HG03196 (cell line): ENCODE measurements around the gene LILRA1.
"Not testable (repeated sequence)": the region's sequence is repeated elsewhere in the genome, so short reads cannot be mapped to it uniquely, and the experiment has no call there.

ENCODE experiments used
- ATAC-seq: cut with Tn5 transposase; IDR thresholded peaks from one replicate; pipeline ENCODE4 v1.9.1; 2021; ENCODE audit not compliant: unreplicated experiment

Gene LILRA1

GRCh38 chr19:54576411-54576976 lies 16.9 kb upstream of the LILRA1 start:
- no peak for ATAC-seq

GRCh38 chr19:54577334-54577733 lies 16.1 kb upstream of the LILRA1 start:
- ATAC-seq: no peak

- ATAC-seq: not testable (repeated sequence)
Measured at GRCh38 chr19:54578268-54578667, 15.2 kb upstream of the LILRA1 start.

- ATAC-seq: no peak
Measured at GRCh38 chr19:54586397-54586796, 7.0 kb upstream of the LILRA1 start.

GRCh38 chr19:54587026-54587425 lies 6.4 kb upstream of the LILRA1 start:
- no peak for ATAC-seq

GRCh38 chr19:54593931-54594626 lies 647 bp downstream of the LILRA1 start:
- not testable (repeated sequence) for ATAC-seq

GRCh38 chr19:54594737-54595136 lies 1.3 kb downstream of the LILRA1 start:
- no peak for ATAC-seq

GRCh38 chr19:54595680-54596436 lies 2.4 kb downstream of the LILRA1 start:
- not testable (repeated sequence) for ATAC-seq

GRCh38 chr19:54600212-54600611 lies 6.8 kb downstream of the LILRA1 start:
- no peak for ATAC-seq

GRCh38 chr19:54606230-54606629 lies 12.8 kb downstream of the LILRA1 start:
- ATAC-seq: no peak

- no peak for ATAC-seq
Measured at GRCh38 chr19:54606891-54607784, 13.7 kb downstream of the LILRA1 start.

GRCh38 chr19:54607785-54608150 lies 14.3 kb downstream of the LILRA1 start:
- no peak for ATAC-seq

GRCh38 chr19:54608205-54608604 lies 14.8 kb downstream of the LILRA1 start:
- no peak for ATAC-seq

GRCh38 chr19:54608792-54609191 lies 15.4 kb downstream of the LILRA1 start:
- ATAC-seq: no peak

GRCh38 chr19:54609356-54609791 lies 15.9 kb downstream of the LILRA1 start:
- ATAC-seq: no peak

GRCh38 chr19:54612428-54612827 lies 19.0 kb downstream of the LILRA1 start:
- no peak for ATAC-seq

GRCh38 chr19:54614726-54615125 lies 21.3 kb downstream of the LILRA1 start:
- ATAC-seq: no peak

- ATAC-seq: no peak
Measured at GRCh38 chr19:54616057-54616456, 22.6 kb downstream of the LILRA1 start.

GRCh38 chr19:54616821-54617560 lies 23.6 kb downstream of the LILRA1 start:
- ATAC-seq: peak; percentile 81

GRCh38 chr19:54620464-54620863 lies 27.0 kb downstream of the LILRA1 start:
- ATAC-seq: no peak
